Right atrium auricular region (tissue), 2 donors: Measurements from ENCODE around the gene PANK4. TPM values are rescaled to one million over a fixed set of nuclear protein-coding genes. Genes with fewer than 3 reads are reported as not detected.

ENCODE experiments used
- DNase-seq: peaks from one replicate; pipeline ENCODE4 v3.0.0-alpha.2; 2019; ENCODE audit warnings: low spot score
- H3K27ac ChIP-seq, 2 donors: fragments of 200-600 bp; sonication (generic); 1 replicate in 1 of 2; 2 replicates in 1 of 2; pipeline ENCODE4 v1.5.1; 2016 to 2019
- H3K27me3 ChIP-seq, 2 donors: fragments of 200-600 bp; sonication (generic); one replicate each; pipeline versions ENCODE4 v1.5.1 to v1.6.0; 2017 to 2019
- H3K36me3 ChIP-seq: fragments of 200-600 bp; sonication (generic); one replicate; pipeline ENCODE4 v1.5.1; 2016
- H3K4me1 ChIP-seq, 2 donors: fragments of 200-600 bp; sonication (generic); one replicate each; pipeline versions ENCODE4 v1.5.1 to v1.6.0; 2017 to 2019
- H3K4me3 ChIP-seq, 2 donors: fragments of 200-600 bp; sonication (generic); 1 replicate in 1 of 2; 2 replicates in 1 of 2; pipeline ENCODE4 v1.5.1; 2017 to 2019; ENCODE audit warnings: mild to moderate bottlenecking in 1 of 2, moderate library complexity in 1 of 2
- H3K9me3 ChIP-seq, 2 donors: fragments of 200-600 bp; sonication (generic); one replicate each; pipeline ENCODE4 v1.5.1; 2019
- CTCF ChIP-seq, 2 donors: fragments of 200-600 bp; sonication (generic); IDR thresholded peaks; one replicate each; pipeline ENCODE4 v1.5.1; 2019; ENCODE audit warnings: antibody characterized with exemption in 2 of 2
- total RNA-seq, 2 donors: library from RNA; depleted of rRNA; stranded (reverse); fragments of >200 nt; gene quantifications; one replicate each; pipeline ENCODE4 v1.1.0, GENCODE V29; 2016

Gene PANK4
- total RNA-seq, 2 donors from 2014 or later = 27.0 to 41.5 TPM

- Histone ChIP-seq H3K36me3 (peaks cover 38% of the 10 kb centered on the region), H3K4me1 (peaks cover 0 to 22% of the 10 kb centered on the region in 2 donors), H3K27ac (no peak overlapping the region), H3K4me3 (no peak overlapping the region), H3K9me3 (no peaks in the 10 kb centered on the region), H3K27me3 (no peaks in the 10 kb centered on the region)
- no peak for DNase-seq
- no peak for TF ChIP-seq CTCF (IDR thresholded peaks at IDR 0.05)
These were observed 20.2 kb downstream of the PANK4 start for GRCh38 chr1:2506007-2506860.

DNA sequence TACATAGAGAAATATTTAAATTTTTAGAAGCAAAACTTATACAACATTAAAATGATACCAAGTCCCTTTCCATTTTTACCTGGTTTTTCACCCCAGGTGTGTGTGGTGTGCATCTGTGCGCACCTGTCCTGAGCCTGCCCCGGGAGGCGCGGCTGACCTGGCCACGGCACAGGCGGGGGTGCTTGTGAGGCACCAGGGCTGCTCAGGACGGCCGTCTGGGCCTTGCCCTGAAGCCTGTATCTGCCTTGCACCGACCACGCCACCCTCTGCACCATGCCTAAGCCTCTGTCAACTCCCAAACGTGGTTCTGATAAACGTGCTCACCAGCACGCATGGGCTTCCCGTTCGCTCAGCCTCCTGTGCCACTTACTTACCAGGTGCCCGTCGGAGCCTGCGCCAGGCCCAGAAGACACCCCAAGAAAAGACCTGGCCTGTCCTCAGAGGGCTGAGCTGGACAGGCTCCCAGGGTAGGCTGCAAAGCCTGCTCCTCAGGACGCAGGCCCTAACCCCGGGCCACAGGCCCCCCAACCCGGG is 20.9 kb downstream of the PANK4 start:
- H3K4me1 ChIP-seq = peaks cover 0 to 22% of the 10 kb centered on the region in 2 donors

DNA sequence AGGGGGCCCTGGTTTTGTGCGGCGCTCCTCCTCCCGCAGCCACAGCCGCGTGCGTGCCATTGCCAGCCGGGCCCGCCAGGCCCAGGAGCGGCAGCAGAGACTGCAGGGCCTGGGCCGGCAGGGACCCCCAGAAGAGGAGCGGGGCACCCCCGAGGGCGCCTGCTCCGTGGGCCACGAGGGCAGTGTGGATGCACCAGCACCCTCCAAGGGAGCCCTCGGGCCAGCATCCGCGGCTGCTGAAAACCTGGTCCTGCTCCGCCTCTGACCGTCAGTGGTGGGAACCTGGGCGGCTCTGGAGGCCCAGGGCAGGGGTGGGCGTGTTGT is 21.5 kb downstream of the PANK4 start:
- no peak for TF ChIP-seq CTCF (IDR thresholded peaks at IDR 0.05)
- H3K27ac ChIP-seq = no peak overlapping the region
- peaks cover 24% of the 10 kb centered on the region for H3K36me3 ChIP-seq
- no peak overlapping the region for H3K4me3 ChIP-seq
- H3K4me1 ChIP-seq = peaks cover 0 to 22% of the 10 kb centered on the region in 2 donors
- no peak for DNase-seq
- H3K9me3 ChIP-seq = no peaks in the 10 kb centered on the region
- no peaks in the 10 kb centered on the region for H3K27me3 ChIP-seq

More for the DNA sequence above, 20.9 kb downstream of the PANK4 start:
- Histone ChIP-seq H3K4me3 (no peak overlapping the region), H3K9me3 (no peaks in the 10 kb centered on the region), H3K27me3 (no peaks in the 10 kb centered on the region), H3K36me3 (peaks cover 31% of the 10 kb centered on the region), H3K27ac (no peak overlapping the region)
- DNase-seq = no peak
- TF ChIP-seq CTCF (IDR thresholded peaks at IDR 0.05) = no peak

GRCh38 chr1:2504225-2504948 is 22.0 kb downstream of the PANK4 start:
- H3K27ac ChIP-seq = no peak overlapping the region
- no peak for DNase-seq
- H3K4me3 ChIP-seq = no peak overlapping the region
- H3K4me1 ChIP-seq = peaks cover 0 to 22% of the 10 kb centered on the region in 2 donors
- TF ChIP-seq CTCF (IDR thresholded peaks at IDR 0.05) = no peak
- peaks cover 19% of the 10 kb centered on the region for H3K36me3 ChIP-seq
- H3K9me3 ChIP-seq = no peaks in the 10 kb centered on the region
- no peaks in the 10 kb centered on the region for H3K27me3 ChIP-seq

GRCh38 chr1:2503554-2504224 is 22.7 kb downstream of the PANK4 start:
- no peak for TF ChIP-seq CTCF (IDR thresholded peaks at IDR 0.05)
- no peak for DNase-seq
- H3K27me3 ChIP-seq = no peaks in the 10 kb centered on the region
- H3K36me3 ChIP-seq = peaks cover 12% of the 10 kb centered on the region
- H3K27ac ChIP-seq = no peak overlapping the region
- H3K9me3 ChIP-seq = no peaks in the 10 kb centered on the region
- peaks cover 0 to 22% of the 10 kb centered on the region in 2 donors for H3K4me1 ChIP-seq
- no peak overlapping the region for H3K4me3 ChIP-seq
